Right atrium auricular region (tissue), 2 donors: ENCODE data around the gene OR5J2. TPM values are rescaled to one million over a fixed set of nuclear protein-coding genes. Genes with fewer than 3 reads are reported as not detected.
"Not testable (repeated sequence)": the region's sequence is repeated elsewhere in the genome, so short reads cannot be mapped to it uniquely, and the experiment has no call there.

Experiments used
- DNase-seq: peaks from one replicate; pipeline ENCODE4 v3.0.0-alpha.2; 2019; ENCODE audit warnings: low spot score
- H3K27ac ChIP-seq, 2 donors: fragments of 200-600 bp; sonication (generic); 1 replicate in 1 of 2; 2 replicates in 1 of 2; pipeline ENCODE4 v1.5.1; 2016 to 2019
- H3K27me3 ChIP-seq, 2 donors: fragments of 200-600 bp; sonication (generic); one replicate each; pipeline versions ENCODE4 v1.5.1 to v1.6.0; 2017 to 2019
- H3K36me3 ChIP-seq: fragments of 200-600 bp; sonication (generic); one replicate; pipeline ENCODE4 v1.5.1; 2016
- H3K4me1 ChIP-seq, 2 donors: fragments of 200-600 bp; sonication (generic); one replicate each; pipeline versions ENCODE4 v1.5.1 to v1.6.0; 2017 to 2019
- H3K4me3 ChIP-seq, 2 donors: fragments of 200-600 bp; sonication (generic); 1 replicate in 1 of 2; 2 replicates in 1 of 2; pipeline ENCODE4 v1.5.1; 2017 to 2019; ENCODE audit warnings: mild to moderate bottlenecking in 1 of 2, moderate library complexity in 1 of 2
- H3K9me3 ChIP-seq, 2 donors: fragments of 200-600 bp; sonication (generic); one replicate each; pipeline ENCODE4 v1.5.1; 2019
- CTCF ChIP-seq, 2 donors: fragments of 200-600 bp; sonication (generic); IDR thresholded peaks; one replicate each; pipeline ENCODE4 v1.5.1; 2019; ENCODE audit warnings: antibody characterized with exemption in 2 of 2
- total RNA-seq, 2 donors: library from RNA; depleted of rRNA; stranded (reverse); fragments of >200 nt; gene quantifications; one replicate each; pipeline ENCODE4 v1.1.0, GENCODE V29; 2016

The OR5J2 gene
- total RNA-seq: not detected

GRCh38 chr11:56176318-56176717, at the start of gene OR5J2:
OR5J2 (plus strand) TSS chr11:56176618; CDS start chr11:56176618, 0 bp downstream.
- Histone ChIP-seq H3K9me3 (peaks cover 0 to 27% of the 10 kb centered on the region in 2 donors), H3K4me1 (no peaks in the 10 kb centered on the region), H3K4me3 (no peak within 1 kb of the TSS), H3K27ac (no peak within 1 kb of the TSS), H3K27me3 (no peaks in the 10 kb centered on the region), H3K36me3 (no peaks in the 10 kb centered on the region)
- no peak for DNase-seq
- TF ChIP-seq CTCF (IDR thresholded peaks at IDR 0.05): no peak

- Histone ChIP-seq H3K4me3 (no peak within 1 kb of the TSS), H3K4me1 (no peaks in the 10 kb centered on the region), H3K27ac (no peak within 1 kb of the TSS), H3K9me3 (no peaks in the 10 kb centered on the region), H3K36me3 (no peaks in the 10 kb centered on the region), H3K27me3 (no peaks in the 10 kb centered on the region)
- DNase-seq: no peak
- TF ChIP-seq CTCF (IDR thresholded peaks at IDR 0.05): no peak
These were observed 36.2 kb upstream of the OR5J2 start, which contains the start of gene OR8J3 for GRCh38 chr11:56140151-56140661. OR8J3 (minus strand) TSS chr11:56140201; CDS start chr11:56137718, 2,483 bp downstream.

- H3K4me1 ChIP-seq, H3K36me3 ChIP-seq, H3K4me3 ChIP-seq, H3K27ac ChIP-seq, H3K27me3 ChIP-seq, H3K9me3 ChIP-seq, DNase-seq: not testable (repeated sequence)
These were observed 32.7 kb upstream of the OR5J2 start for GRCh38 chr11:56143681-56144080.

- H3K4me3 ChIP-seq: no peak overlapping the region
- TF ChIP-seq CTCF (IDR thresholded peaks at IDR 0.05): no peak
- H3K27ac ChIP-seq: no peak overlapping the region
- peaks cover 0 to 12% of the 10 kb centered on the region in 2 donors for H3K9me3 ChIP-seq
- H3K4me1 ChIP-seq: no peaks in the 10 kb centered on the region
- no peaks in the 10 kb centered on the region for H3K27me3 ChIP-seq
- no peaks in the 10 kb centered on the region for H3K36me3 ChIP-seq
- no peak for DNase-seq
These were observed 25.0 kb upstream of the OR5J2 start for GRCh38 chr11:56151376-56151775.

- H3K27ac ChIP-seq: no peak overlapping the region
- no peak overlapping the region for H3K4me3 ChIP-seq
- peaks cover 0 to 12% of the 10 kb centered on the region in 2 donors for H3K9me3 ChIP-seq
- H3K27me3 ChIP-seq: no peaks in the 10 kb centered on the region
- no peaks in the 10 kb centered on the region for H3K4me1 ChIP-seq
- no peak for DNase-seq
- no peak for TF ChIP-seq CTCF (IDR thresholded peaks at IDR 0.05)
- no peaks in the 10 kb centered on the region for H3K36me3 ChIP-seq
These were observed 24.1 kb upstream of the OR5J2 start for GRCh38 chr11:56152333-56152732.

- DNase-seq: no peak
- TF ChIP-seq CTCF (IDR thresholded peaks at IDR 0.05): no peak
- Histone ChIP-seq H3K27ac (no peak within 1 kb of the TSS), H3K36me3 (no peaks in the 10 kb centered on the region), H3K4me1 (no peaks in the 10 kb centered on the region), H3K9me3 (peaks cover 0 to 6% of the 10 kb centered on the region in 2 donors), H3K4me3 (no peak within 1 kb of the TSS), H3K27me3 (no peaks in the 10 kb centered on the region)
These were observed 16.2 kb upstream of the OR5J2 start, which contains the start of gene OR8K5 for GRCh38 chr11:56160217-56160616. OR8K5 (minus strand) TSS chr11:56160317; CDS start chr11:56160317, 0 bp downstream.
